GM10847 (cell line): ENCODE results near the gene MYBPH.

Experiments used
- POLR2A ChIP-seq: IDR thresholded peaks from 2 replicates; pipeline ENCODE4 v1.6.1; 2011; ENCODE audit not compliant: insufficient read length; ENCODE audit errors: extremely low read depth

Gene MYBPH

DNA sequence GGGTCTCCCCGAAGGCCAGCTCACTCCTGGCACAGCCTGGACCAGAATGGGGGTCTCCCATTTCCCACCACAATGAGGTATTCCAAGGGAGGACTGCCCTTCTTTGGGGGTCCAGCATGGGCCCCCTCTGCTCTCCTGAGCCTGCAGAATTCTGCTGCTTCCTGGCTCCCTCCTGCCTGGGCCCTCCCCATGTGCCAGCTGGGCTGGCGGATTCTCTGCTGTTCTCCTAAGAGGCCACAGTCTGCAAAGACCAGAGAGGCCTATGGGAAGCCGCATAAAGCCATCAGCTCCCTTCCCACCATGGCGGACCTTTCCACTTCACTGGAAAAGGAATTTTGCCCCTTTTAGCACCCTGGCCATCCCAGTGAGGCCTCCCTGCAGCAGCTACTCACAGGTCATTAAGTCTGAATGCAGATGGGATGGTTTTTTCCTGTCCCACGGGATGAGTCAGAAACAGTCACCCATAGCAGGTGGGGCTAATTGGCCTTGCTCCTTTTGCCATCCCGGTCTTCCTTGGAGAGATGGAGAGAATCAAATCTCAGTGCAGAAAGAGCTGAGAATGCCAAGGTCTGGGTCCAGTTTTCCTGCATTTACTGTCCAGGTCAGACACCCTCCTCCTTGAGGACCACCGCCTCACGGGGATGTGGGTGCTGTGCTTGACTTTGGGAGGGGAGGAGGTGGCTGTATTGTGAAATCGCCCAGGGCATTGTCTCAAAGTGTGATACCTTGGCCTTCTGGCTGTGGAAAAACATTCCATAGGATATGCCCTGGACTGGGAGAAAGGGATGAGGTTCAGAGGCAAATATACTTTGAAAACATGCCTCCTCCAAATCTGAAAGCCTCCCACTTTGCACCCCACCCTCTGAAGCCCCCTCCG, 23.2 kb downstream of the MYBPH start:
- TF ChIP-seq POLR2A = no peak

GRCh38 chr1:203151362-203152157, 24.1 kb downstream of the MYBPH start:
- TF ChIP-seq POLR2A = no peak

GRCh38 chr1:203150511-203151297, 24.9 kb downstream of the MYBPH start:
- TF ChIP-seq POLR2A = no peak

GRCh38 chr1:203149188-203149840, 26.3 kb downstream of the MYBPH start:
- no peak for TF ChIP-seq POLR2A

DNA sequence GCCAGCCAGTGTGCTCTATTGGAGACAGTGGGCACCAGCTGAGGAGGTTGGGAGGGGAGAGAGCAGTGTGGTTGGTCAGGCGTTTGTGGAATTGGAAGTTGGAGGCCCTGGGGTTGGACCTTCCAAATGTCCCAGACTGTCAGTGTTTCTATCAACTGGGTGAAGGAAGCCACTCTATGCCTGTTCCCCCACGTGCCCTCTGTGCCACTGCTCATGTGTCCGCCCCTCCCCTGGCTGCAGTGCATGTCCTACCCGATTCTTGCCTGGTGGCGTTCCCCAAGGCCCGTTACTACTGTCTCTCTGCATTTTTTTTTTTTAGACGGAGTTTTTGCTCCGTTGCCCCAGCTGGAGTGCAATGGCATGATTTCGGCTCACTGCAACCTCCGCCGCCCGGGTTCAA, 27.0 kb downstream of the MYBPH start:
- no peak for TF ChIP-seq POLR2A

DNA sequence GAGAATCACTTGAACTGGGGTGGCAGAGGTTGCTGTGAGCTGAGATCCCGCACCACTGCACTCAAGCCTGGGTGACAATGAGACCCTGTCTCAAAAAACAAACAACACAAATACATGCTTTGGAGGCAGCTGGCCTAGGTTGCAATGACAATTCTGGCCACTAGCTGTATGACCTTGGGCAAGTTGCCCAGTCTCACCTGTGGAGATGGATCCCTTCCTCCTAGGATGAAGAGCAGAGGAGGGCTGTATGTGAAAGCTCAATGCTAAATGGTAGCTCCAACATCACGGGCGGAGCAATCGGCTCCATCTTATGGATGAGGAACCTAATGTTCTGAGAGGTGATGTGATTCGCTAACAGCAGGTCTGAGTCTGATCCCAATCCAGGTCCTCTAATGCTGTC, 27.5 kb downstream of the MYBPH start:
- no peak for TF ChIP-seq POLR2A

DNA sequence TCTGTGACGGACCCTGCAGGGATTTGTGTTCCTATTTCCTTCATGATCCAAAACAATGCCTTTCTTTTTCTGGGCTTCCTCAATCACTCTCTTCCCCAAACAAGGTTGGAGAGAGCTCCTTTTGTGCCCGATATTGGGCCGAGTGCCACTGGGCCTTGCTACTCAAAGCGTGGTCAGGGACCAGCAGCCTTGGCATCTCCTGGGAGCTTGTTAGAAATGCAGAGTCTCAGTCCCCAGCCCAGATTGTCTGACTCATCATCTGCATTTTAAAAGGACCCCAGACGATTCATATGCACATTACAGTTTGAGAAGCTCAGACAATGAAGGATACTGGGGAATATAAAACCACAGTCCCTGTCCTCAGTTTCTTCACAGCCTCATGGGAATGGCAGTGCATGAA, 28.2 kb downstream of the MYBPH start:
- no peak for TF ChIP-seq POLR2A

DNA sequence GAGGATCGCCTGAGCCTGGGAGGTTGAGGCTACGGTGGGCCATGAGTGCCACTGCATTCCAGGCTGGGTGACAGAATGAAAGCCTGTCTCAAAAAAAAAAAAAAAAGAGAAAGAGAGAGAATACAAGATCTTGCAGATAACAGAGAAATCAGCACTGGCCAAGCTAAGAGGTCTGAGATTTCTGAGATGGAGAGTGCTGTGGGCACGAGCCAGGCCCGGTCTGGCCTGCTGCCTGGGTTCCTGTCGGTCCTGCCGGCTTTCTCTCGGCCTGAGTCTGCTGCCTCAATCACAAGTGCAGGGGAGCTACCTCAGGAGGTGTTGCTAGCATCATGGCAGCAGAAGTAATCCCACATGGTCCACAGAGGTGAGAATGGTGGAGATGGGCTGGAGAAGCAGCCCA, 29.1 kb downstream of the MYBPH start:
- no peak for TF ChIP-seq POLR2A

- no peak for TF ChIP-seq POLR2A
Observed at GRCh38 chr1:203146042-203146369, 29.6 kb downstream of the MYBPH start.

GRCh38 chr1:203145321-203146041, 30.1 kb downstream of the MYBPH start:
- TF ChIP-seq POLR2A = no peak

GRCh38 chr1:203144661-203145060, 31.0 kb downstream of the MYBPH start:
- TF ChIP-seq POLR2A = no peak

DNA sequence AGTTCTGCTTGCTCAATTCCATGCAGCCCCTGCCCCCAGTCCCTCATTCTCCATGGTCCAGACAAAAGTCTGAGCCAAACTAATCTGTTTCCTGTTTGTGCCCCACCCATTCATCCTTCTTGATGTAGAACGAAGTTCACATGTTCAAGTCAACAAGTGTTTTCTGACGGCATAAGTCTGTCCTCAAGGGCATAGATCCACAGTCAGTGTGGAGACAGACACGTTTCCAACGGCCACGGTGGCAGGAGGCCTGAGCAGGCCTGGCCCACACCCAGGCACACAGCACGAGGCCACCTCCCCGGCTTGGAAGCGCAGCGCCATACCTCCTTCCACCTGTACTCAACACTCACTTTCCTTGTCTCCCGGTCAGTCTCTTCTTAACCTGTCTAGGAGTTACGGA, 32.0 kb downstream of the MYBPH start:
- no peak for TF ChIP-seq POLR2A

DNA sequence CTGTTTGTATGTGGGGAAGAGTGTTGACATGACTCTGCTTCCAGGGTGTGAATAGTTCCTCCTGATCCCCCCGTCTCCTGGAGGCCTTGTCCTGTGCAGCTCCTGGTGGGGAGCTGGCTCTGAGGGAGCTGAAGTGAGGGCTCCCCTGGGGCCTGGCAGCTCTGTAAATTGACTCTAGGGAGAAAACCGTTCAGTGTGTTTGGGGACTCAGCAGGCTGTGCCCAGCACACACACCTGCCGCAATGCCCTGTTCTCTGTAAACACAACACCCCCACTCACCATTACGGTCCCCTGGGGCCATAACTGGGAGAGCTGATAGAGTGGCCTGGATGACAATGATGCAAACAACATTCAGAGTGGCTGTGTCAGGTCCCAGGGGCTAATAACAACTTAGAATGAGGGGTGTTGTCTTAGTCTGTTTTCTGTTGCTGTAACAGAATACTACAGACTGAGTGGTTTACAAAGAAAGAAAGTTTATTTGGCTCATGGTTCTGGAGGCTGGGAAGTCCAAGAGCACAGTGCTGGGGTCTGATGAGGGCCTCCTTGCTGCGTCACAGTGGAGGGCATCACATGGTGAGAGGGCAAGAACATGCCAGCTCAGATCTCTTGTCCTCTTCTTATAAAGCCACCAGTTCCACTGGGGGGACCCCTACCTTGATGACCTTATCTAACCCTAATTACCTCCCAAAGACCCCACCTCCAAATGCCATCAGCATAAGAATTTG, 32.8 kb downstream of the MYBPH start:
- no peak for TF ChIP-seq POLR2A

GRCh38 chr1:203142124-203142523, 33.5 kb downstream of the MYBPH start:
- TF ChIP-seq POLR2A = no peak
